ENCODE results near the gene PPFIBP2.

- TF ChIP-seq CTCF (IDR thresholded peaks at IDR 0.05) = no peak
- TF ChIP-seq POLR2A (IDR thresholded peaks at IDR 0.05) = no peak
Measured at GRCh38 chr11:7613394-7613720, 99.6 kb downstream of the PPFIBP2 start.

Data from esophagus squamous epithelium (tissue), 4 donors.